Adipocyte (in vitro differentiated cells): ENCODE measurements around the gene CERCAM.

Experiments used
- DNase-seq: peaks from one replicate; pipeline ENCODE4 v3.0.0-alpha.2; 2015; ENCODE audit warnings: low read depth
- H3K27me3 ChIP-seq: replicated peaks from 2 replicates; pipeline ENCODE4 v1.7.0; 2013; ENCODE audit warnings: mild to moderate bottlenecking, low read length, moderate library complexity; ENCODE audit not compliant: control insufficient read depth, insufficient read depth
- H3K36me3 ChIP-seq: 2 replicates; pipeline ENCODE4 v1.7.0; 2013; ENCODE audit warnings: low read length, mild to moderate bottlenecking, moderate library complexity; ENCODE audit not compliant: control insufficient read depth, insufficient read depth, severe bottlenecking
- H3K4me1 ChIP-seq: 2 replicates; pipeline ENCODE4 v1.7.0; 2013; ENCODE audit warnings: mild to moderate bottlenecking, low read length, moderate library complexity; ENCODE audit not compliant: control insufficient read depth, insufficient read depth
- H3K4me3 ChIP-seq: 2 replicates; pipeline ENCODE4 v1.7.0; 2013; ENCODE audit warnings: mild to moderate bottlenecking, low read length, moderate library complexity
- H3K9ac ChIP-seq: 2 replicates; pipeline ENCODE4 v1.7.0; 2013; ENCODE audit warnings: mild to moderate bottlenecking, low read length, moderate library complexity
- H3K9me3 ChIP-seq: 2 replicates; pipeline ENCODE4 v1.7.0; 2013; ENCODE audit warnings: mild to moderate bottlenecking, low read length, moderate library complexity; ENCODE audit not compliant: control insufficient read depth

The CERCAM gene

GRCh38 chr9:128475867-128476266 lies 55.2 kb downstream of the CERCAM start:
- Histone ChIP-seq H3K4me1 (peaks cover 3% of the 10 kb centered on the region), H3K27me3 (no peaks in the 10 kb centered on the region), H3K9ac (no peak overlapping the region), H3K4me3 (no peak overlapping the region), H3K9me3 (no peaks in the 10 kb centered on the region), H3K36me3 (peaks cover 21% of the 10 kb centered on the region)
- no peak for DNase-seq

GRCh38 chr9:128479262-128479661 lies 58.6 kb downstream of the CERCAM start:
- DNase-seq, result no peak
- peaks cover 31% of the 10 kb centered on the region for H3K36me3 ChIP-seq
- no peaks in the 10 kb centered on the region for H3K4me1 ChIP-seq
- no peaks in the 10 kb centered on the region for H3K9me3 ChIP-seq
- H3K9ac ChIP-seq, result no peak overlapping the region
- no peaks in the 10 kb centered on the region for H3K27me3 ChIP-seq
- H3K4me3 ChIP-seq, result no peak overlapping the region

- DNase-seq, result no peak
- Histone ChIP-seq H3K4me3 (no peak overlapping the region), H3K36me3 (peaks cover 51% of the 10 kb centered on the region), H3K4me1 (no peaks in the 10 kb centered on the region), H3K27me3 (no peaks in the 10 kb centered on the region), H3K9me3 (no peaks in the 10 kb centered on the region), H3K9ac (no peak overlapping the region)
Measured at GRCh38 chr9:128481561-128481960, 60.9 kb downstream of the CERCAM start.

GRCh38 chr9:128482186-128482585 lies 61.5 kb downstream of the CERCAM start:
- peaks cover 57% of the 10 kb centered on the region for H3K36me3 ChIP-seq
- DNase-seq, result no peak
- no peak overlapping the region for H3K9ac ChIP-seq
- H3K9me3 ChIP-seq, result no peaks in the 10 kb centered on the region
- H3K4me3 ChIP-seq, result no peak overlapping the region
- no peaks in the 10 kb centered on the region for H3K27me3 ChIP-seq
- H3K4me1 ChIP-seq, result no peaks in the 10 kb centered on the region

GRCh38 chr9:128484686-128485413 lies 64.2 kb downstream of the CERCAM start:
- Histone ChIP-seq H3K9me3 (no peaks in the 10 kb centered on the region), H3K4me1 (no peaks in the 10 kb centered on the region), H3K36me3 (peaks cover 60% of the 10 kb centered on the region), H3K4me3 (no peak overlapping the region), H3K27me3 (no peaks in the 10 kb centered on the region), H3K9ac (no peak overlapping the region)
- DNase-seq, result no peak

GRCh38 chr9:128485414-128485855 lies 64.8 kb downstream of the CERCAM start:
- DNase-seq, result no peak
- peaks cover 59% of the 10 kb centered on the region for H3K36me3 ChIP-seq
- H3K9ac ChIP-seq, result no peak overlapping the region
- H3K4me3 ChIP-seq, result no peak overlapping the region
- no peaks in the 10 kb centered on the region for H3K4me1 ChIP-seq
- H3K9me3 ChIP-seq, result no peaks in the 10 kb centered on the region
- no peaks in the 10 kb centered on the region for H3K27me3 ChIP-seq

GRCh38 chr9:128486201-128486600 lies 65.5 kb downstream of the CERCAM start:
- DNase-seq, result no peak
- Histone ChIP-seq H3K4me1 (no peaks in the 10 kb centered on the region), H3K27me3 (no peaks in the 10 kb centered on the region), H3K9me3 (no peaks in the 10 kb centered on the region), H3K9ac (no peak overlapping the region), H3K36me3 (peaks cover 61% of the 10 kb centered on the region), H3K4me3 (no peak overlapping the region)
